LNCAP (cell line): Measurements from ENCODE around the gene COX15.
A peak's percentile ranks its signal among the peaks of the same experiment; 100 is the strongest.

Experiments
- TF ChIP-seq, protein P1 (sequence below): fragments of 450-650 bp; IDR thresholded peaks from 2 replicates; pipeline ENCODE4 v1.5.1; 2017; ENCODE audit warnings: mild to moderate bottlenecking

The COX15 gene

DNA sequence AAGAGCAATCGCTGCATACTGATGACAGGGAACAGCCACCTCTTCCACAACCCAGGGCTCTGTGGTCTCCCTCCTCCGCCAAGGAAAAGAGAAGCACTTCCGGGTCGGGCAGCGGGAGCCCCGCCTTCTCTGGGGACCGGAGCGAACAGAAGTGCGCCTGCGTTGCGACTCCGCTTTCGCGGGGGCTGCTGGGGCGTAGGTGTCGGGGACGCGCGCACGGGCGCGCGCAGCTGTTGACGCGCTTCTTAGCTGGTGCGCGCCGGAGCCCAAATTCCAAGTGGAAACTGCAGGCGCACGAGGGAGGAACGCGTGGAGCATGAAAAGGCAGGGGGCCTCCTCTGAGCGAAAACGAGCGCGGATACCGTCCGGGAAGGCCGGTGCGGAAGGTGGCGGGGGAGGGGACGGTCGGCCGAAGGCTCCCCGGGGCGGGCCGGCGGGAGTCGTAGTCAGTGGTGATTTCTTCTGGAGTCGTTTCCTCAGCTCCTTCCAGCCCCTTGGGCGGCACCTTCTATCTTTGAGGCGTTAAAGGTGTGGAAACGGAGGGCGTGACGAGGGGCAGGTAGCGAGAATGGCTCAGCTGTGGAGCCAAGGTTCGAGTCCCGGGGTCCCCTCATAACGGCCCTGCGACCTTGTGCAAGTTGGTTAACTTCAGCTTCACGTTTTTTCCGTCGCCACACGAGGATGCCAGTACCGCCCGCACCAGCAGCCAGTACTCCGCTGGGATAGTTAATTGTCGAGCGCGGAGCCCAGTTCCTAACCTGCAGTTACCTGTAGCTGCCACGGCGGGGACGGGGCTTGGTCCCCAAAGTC lies at the start of gene COX15, which contains the start of gene CUTC:
Gene COX15, minus strand, starts transcription at position 95 of the 810 bp plus-strand sequence. Its CDS starts 78 bp downstream, at position 17.
Gene CUTC, plus strand, starts transcription at position 202 of the 810 bp plus-strand sequence. Its CDS starts 115 bp downstream, at position 317.
- TF ChIP-seq, protein P1, sequence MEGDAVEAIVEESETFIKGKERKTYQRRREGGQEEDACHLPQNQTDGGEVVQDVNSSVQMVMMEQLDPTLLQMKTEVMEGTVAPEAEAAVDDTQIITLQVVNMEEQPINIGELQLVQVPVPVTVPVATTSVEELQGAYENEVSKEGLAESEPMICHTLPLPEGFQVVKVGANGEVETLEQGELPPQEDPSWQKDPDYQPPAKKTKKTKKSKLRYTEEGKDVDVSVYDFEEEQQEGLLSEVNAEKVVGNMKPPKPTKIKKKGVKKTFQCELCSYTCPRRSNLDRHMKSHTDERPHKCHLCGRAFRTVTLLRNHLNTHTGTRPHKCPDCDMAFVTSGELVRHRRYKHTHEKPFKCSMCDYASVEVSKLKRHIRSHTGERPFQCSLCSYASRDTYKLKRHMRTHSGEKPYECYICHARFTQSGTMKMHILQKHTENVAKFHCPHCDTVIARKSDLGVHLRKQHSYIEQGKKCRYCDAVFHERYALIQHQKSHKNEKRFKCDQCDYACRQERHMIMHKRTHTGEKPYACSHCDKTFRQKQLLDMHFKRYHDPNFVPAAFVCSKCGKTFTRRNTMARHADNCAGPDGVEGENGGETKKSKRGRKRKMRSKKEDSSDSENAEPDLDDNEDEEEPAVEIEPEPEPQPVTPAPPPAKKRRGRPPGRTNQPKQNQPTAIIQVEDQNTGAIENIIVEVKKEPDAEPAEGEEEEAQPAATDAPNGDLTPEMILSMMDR, result peak; percentile 30; the same call in 1 of the 2 replicates

DNA sequence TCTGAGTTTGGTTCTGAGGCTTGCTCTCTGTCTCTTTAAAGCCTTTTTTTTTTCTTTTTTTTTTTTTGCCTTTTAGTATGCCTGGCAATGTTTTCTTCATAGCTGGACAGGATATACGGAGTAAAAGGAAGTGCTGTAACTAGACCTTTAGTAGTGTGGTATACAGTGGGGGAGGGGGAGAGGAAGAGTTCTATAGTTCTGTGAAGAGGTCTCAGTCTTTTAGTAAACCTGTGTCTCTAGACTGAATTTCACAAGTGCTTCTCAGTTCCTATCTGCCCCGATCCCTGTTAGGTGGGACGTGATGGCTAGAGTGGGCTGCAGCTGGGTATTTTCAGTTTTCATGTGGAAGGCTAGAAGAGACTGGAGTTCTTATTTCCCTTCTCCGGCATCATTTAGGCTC lies 47.4 kb upstream of the COX15 start:
- TF ChIP-seq, protein P1, result no peak

DNA sequence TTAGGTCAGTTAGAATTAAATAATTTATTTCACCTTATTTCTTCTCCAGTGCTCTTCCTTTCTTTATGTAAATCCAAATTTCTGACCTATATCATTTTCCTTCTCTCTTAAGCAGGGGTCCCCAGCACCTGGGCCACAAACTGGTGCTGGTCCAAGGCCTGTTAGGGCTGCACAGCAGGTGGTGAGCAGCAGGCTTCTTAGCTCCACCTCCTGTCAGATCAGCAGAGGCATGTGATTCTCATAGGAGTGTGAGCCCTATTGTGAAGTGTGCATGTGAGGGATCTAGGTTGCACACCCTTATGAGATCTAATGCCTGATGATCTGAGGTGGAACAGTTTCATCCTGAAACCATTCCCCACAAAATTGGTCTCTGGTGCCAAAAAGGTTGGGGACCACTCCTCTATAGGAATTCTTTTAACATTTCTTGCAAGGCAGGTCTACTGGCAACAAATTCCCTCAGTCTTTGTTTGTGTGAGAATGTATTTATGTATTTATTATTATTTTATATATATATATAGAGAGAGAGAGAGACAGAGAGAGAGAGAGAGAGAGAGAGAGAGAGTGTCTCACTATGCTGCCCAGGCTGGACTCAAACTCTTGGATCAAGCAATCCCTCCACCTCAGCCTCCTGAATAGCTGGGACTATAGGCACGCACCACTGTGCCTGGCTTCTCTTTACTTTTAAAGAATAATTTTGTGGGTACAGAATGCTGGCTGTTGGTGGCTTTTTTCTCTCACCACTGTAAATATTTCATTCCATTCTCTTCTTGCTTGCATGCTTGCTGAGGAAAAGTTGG lies 46.2 kb upstream of the COX15 start:
- TF ChIP-seq, protein P1, result no peak

DNA sequence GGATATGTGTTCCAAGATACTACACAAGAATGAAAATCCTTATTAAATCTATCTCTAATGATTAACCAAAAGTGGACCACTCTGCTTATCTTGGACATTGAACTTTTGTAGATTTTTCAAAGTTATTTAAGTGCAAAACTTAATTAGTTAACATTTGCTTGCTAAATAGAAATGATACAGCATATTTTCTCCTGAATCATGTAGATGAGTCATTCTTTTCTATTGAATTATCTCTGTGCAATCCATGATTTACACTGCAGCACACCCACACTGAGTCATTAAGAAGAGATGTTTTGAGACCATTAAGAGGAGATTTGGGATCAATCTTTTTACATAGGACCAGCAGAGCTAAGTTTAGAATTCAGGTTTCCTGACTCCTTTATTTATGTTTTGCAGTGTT lies 43.9 kb upstream of the COX15 start:
- TF ChIP-seq, protein P1, result no peak

DNA sequence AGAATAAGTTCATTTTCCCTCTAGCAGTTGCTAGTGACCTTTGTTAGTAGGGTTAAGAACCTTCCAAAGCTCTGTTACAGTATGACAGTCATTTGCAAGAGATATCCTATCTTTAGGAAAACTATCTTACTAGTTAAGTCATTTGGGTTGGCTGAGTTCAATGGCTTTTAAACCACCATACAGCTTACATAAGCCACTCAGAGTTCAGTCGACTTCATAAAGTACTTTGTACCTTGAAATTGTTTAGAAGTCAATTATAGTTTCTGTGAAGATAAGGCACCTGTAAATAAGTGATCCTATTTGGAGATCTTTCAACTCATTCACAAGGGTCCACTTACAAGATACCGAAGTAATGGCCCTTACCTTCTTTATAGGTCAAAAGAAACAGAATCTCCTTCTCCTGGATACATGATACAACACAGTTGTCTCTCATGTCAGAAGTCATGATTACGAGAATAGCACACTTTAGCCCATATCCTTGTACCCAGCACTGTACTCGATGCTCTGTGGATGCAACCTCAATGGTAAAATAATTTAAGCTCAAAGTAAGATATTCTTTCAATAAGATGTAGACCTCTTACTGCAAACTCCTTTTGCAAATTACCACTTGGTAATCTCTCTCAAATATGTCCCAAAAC lies 38.6 kb upstream of the COX15 start:
- TF ChIP-seq, protein P1, result no peak

DNA sequence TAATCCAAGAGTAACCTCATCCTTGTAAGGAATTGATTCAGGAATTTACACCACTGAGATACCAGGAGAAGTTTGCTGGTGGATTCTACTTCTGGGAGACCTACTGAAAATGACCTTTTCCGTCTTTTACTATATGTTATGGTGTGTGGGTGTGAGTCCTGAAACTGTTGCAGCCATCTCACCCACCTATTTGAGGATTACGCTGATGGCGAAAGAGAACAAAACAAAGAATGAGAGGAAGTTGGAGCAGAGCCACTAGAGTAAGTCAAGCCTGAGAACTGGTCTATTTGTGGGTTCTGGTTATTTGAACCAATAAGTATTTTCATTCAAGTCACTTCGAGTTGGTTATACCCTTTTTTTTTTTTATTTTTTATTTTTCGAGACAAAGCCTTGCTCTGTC lies 37.8 kb upstream of the COX15 start:
- TF ChIP-seq, protein P1, result no peak

DNA sequence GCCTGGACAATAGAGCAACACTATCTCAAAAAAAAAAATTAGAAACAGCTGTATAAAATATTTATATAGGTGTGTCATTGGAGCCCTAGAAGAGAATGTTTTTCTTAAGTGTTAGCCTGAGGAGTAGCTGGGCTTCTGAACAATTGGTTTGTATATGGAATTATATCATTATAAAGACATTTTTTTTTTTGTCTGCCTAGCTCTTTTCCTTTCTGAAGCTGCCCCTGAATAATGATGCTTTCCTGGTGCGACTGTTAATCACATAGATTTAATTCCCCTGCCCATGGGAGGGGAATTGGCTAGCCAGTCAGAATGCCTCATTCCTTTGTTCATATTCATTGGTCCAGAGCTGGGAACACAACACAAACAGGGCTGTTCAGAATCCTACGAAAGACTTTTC lies 36.6 kb upstream of the COX15 start:
- TF ChIP-seq, protein P1, result no peak
